Endothelial cell of umbilical vein (primary cell): ENCODE results near the gene NFE2L1.

Experiments used
- EZH2 ChIP-seq: IDR thresholded peaks from 2 replicates; pipeline ENCODE4 v1.6.1; 2012; ENCODE audit warnings: borderline replicate concordance, low read depth, mild to moderate bottlenecking, moderate library complexity, low read length, inconsistent platforms; ENCODE audit not compliant: severe bottlenecking
- POLR2A ChIP-seq: IDR thresholded peaks from 2 replicates; pipeline ENCODE4 v1.6.1; 2012; ENCODE audit warnings: low read depth, mild to moderate bottlenecking, control low read depth, low read length
- POLR2AphosphoS5 ChIP-seq: IDR thresholded peaks from 2 replicates; pipeline ENCODE4 v1.6.1; 2012; ENCODE audit warnings: low read depth, mild to moderate bottlenecking, control low read depth, low read length, moderate library complexity; ENCODE audit not compliant: insufficient read depth
- TF ChIP-seq, protein P1 (sequence below), 2 donors: IDR thresholded peaks; 1 replicate in 1 of 2; 2 replicates in 1 of 2; pipeline ENCODE4 v1.5.1; 2011; ENCODE audit warnings: low read length in 2 of 2, mild to moderate bottlenecking in 2 of 2, moderate library complexity in 2 of 2, control low read depth in 1 of 2, inconsistent platforms in 1 of 2, low read depth in 1 of 2; ENCODE audit not compliant: insufficient read depth in 1 of 2; ENCODE audit errors: extremely low read depth in 1 of 2

DNA sequence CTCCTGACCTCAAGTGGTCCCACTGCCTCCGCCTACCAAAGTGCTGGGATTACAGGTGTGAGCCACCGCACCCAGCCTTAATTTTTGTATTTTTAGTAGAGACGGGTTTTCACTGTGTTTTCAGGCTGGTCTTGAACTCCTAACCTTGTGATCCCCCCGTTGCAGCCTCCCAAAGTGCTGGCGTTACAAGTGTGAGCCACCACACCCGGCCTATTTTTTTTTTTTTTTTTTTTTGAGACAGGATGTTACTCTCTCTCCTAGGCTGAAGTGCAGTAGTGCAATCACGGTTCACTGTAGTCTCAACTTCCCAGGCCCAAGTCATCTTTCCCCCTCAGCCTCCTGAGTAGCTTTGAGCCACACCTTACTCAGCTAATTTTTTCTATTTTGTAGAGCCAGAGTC lies 56.3 kb downstream of the NFE2L1 start:
- TF ChIP-seq POLR2A (no peak), POLR2AphosphoS5 (no peak), EZH2 (no peak)
- TF ChIP-seq, protein P1, sequence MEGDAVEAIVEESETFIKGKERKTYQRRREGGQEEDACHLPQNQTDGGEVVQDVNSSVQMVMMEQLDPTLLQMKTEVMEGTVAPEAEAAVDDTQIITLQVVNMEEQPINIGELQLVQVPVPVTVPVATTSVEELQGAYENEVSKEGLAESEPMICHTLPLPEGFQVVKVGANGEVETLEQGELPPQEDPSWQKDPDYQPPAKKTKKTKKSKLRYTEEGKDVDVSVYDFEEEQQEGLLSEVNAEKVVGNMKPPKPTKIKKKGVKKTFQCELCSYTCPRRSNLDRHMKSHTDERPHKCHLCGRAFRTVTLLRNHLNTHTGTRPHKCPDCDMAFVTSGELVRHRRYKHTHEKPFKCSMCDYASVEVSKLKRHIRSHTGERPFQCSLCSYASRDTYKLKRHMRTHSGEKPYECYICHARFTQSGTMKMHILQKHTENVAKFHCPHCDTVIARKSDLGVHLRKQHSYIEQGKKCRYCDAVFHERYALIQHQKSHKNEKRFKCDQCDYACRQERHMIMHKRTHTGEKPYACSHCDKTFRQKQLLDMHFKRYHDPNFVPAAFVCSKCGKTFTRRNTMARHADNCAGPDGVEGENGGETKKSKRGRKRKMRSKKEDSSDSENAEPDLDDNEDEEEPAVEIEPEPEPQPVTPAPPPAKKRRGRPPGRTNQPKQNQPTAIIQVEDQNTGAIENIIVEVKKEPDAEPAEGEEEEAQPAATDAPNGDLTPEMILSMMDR (IDR thresholded peaks at IDR 0.05; ENCODE audit: extremely low read depth in 1 of 2, insufficient read depth in 1 of 2, low read depth in 1 of 2, low read length in 2 of 2) = no peak
